HCT116 (cell line): ENCODE data around the gene RRP12. TPM values are rescaled to one million over a fixed set of nuclear protein-coding genes. Genes with fewer than 3 reads are reported as not detected.

Source experiments
- ATAC-seq: fragments of 200-7000 bp; cut with Tn5 transposase; 2 replicates; pipeline ENCODE4 v1.9.1; 2020; ENCODE audit warnings: mild to moderate bottlenecking, moderate library complexity
- BruUV-seq: library from RNA; stranded (reverse); fragments of 400-500 nt; replicated peaks from 2 replicates; lab custom pipeline; 2021; lab: Mats Ljungman, UMichigan
- CTCF ChIA-PET: fragments of 300-600 bp; sonication (Branson Sonifier 250); formaldehyde crosslinking; loops from one replicate; lab custom pipeline; 2021; ENCODE audit warnings: antibody characterized with exemption; lab: Charles Lee
- POLR2A ChIA-PET: fragments of 300-600, 350-600 bp; sonication (Branson Sonifier 250); formaldehyde crosslinking; loops from one replicate; lab custom pipeline; 2021; ENCODE audit warnings: antibody characterized with exemption; lab: Charles Lee
- RAD21 ChIA-PET, 2 experiments: fragments of 300-600 bp; sonication (Branson Sonifier 250); formaldehyde crosslinking; loops; one replicate each; lab custom pipeline; 2023; ENCODE audit warnings: low total read pairs in 2 of 2; ENCODE audit not compliant: uncharacterized antibody in 2 of 2, unreplicated experiment in 2 of 2, low non-redundant PET in 1 of 2; lab: Charles Lee
- DNase-seq: peaks from one replicate; pipeline ENCODE4 v3.0.0-alpha.2; 2010; ENCODE audit warnings: low read depth, low spot score
- H2AFZ ChIP-seq: fragments of 200-600 bp; shearing (Covaris generic), sonication (generic); 2 replicates; pipeline ENCODE4 v1.6.1; 2017; ENCODE audit warnings: low read depth, mixed run types, mixed read lengths, antibody characterized with exemption, low read length; ENCODE audit not compliant: poor library complexity, severe bottlenecking
- H3K27ac ChIP-seq: 2 replicates; pipeline ENCODE4 v1.5.1; 2012; ENCODE audit warnings: low read depth, low read length
- H3K27me3 ChIP-seq: fragments of 200-600 bp; sonication (generic); 2 replicates; pipeline ENCODE4 v1.6.1; 2016; ENCODE audit warnings: mixed run types, low read length, mixed read lengths; ENCODE audit not compliant: insufficient read depth
- H3K36me3 ChIP-seq, 2 experiments: fragments of 200-500 bp in 1 of 2; fragments of 200-600 bp in 1 of 2; sonication (Bioruptor generic) in 1 of 2; sonication (generic) in 1 of 2; 2 replicates each; pipeline versions ENCODE4 v1.5.1 to v1.6.1; 2014 to 2016; ENCODE audit warnings: low read length in 2 of 2, inconsistent platforms in 1 of 2, mixed read lengths in 1 of 2, mixed run types in 1 of 2; ENCODE audit not compliant: insufficient read depth in 2 of 2, control insufficient read depth in 1 of 2
- H3K4me1 ChIP-seq, 2 experiments: fragments of 200-600 bp in 1 of 2; sonication (generic) in 1 of 2; 2 replicates each; pipeline versions ENCODE4 v1.5.1 to v1.6.1; 2012 to 2017; ENCODE audit warnings: low read length in 2 of 2, inconsistent platforms in 1 of 2, mild to moderate bottlenecking in 1 of 2, mixed read lengths in 1 of 2, mixed run types in 1 of 2, moderate library complexity in 1 of 2; ENCODE audit not compliant: insufficient read depth in 2 of 2, control insufficient read depth in 1 of 2
- H3K4me2 ChIP-seq: fragments of 200-600 bp; sonication (generic); 2 replicates; pipeline ENCODE4 v1.6.1; 2017; ENCODE audit warnings: mixed run types, low read length, mixed read lengths
- H3K4me3 ChIP-seq, 2 experiments: fragments of 200-600 bp in 1 of 2; sonication (generic) in 1 of 2; replicated peaks in 1 of 2; 2 replicates each; pipeline ENCODE4 v1.5.1; 2011 to 2016; ENCODE audit warnings: low read length in 2 of 2, control low read depth in 1 of 2, low read depth in 1 of 2, mild to moderate bottlenecking in 1 of 2, mixed read lengths in 1 of 2, mixed run types in 1 of 2
- H3K79me2 ChIP-seq: fragments of 200-600 bp; sonication (generic); 2 replicates; pipeline ENCODE4 v1.6.1; 2017; ENCODE audit warnings: mild to moderate bottlenecking, mixed run types, low read length, moderate library complexity, mixed read lengths; ENCODE audit not compliant: insufficient read depth
- H3K9ac ChIP-seq: fragments of 200-600 bp; sonication (generic); 2 replicates; pipeline ENCODE4 v1.6.1; 2016; ENCODE audit warnings: low read length, mixed read lengths
- H3K9me2 ChIP-seq: fragments of 200-600 bp; sonication (generic), shearing (Covaris generic); 2 replicates; pipeline ENCODE4 v1.6.1; 2017; ENCODE audit warnings: mixed run types, mild to moderate bottlenecking, moderate library complexity; ENCODE audit not compliant: insufficient read depth
- H3K9me3 ChIP-seq, 2 experiments: fragments of 200-500 bp in 1 of 2; fragments of 200-600 bp in 1 of 2; sonication (Bioruptor generic) in 1 of 2; sonication (generic) in 1 of 2; 2 replicates each; pipeline ENCODE4 v1.6.1; 2014 to 2017; ENCODE audit warnings: low read length in 2 of 2, mixed read lengths in 2 of 2, inconsistent platforms in 1 of 2, low read depth in 1 of 2, mild to moderate bottlenecking in 1 of 2, mixed run types in 1 of 2, moderate library complexity in 1 of 2; ENCODE audit not compliant: control insufficient read depth in 1 of 2, insufficient read depth in 1 of 2
- H4K20me1 ChIP-seq: fragments of 200-600 bp; sonication (generic), shearing (Covaris generic); 2 replicates; pipeline ENCODE4 v1.6.1; 2017; ENCODE audit warnings: mixed run types, mild to moderate bottlenecking, moderate library complexity; ENCODE audit not compliant: insufficient read depth
- EGR1 ChIP-seq: IDR thresholded peaks from 2 replicates; pipeline ENCODE4 v1.6.1; 2012; ENCODE audit warnings: low read depth
- EZH2 ChIP-seq: fragments of 200-600 bp; sonication (generic); IDR thresholded peaks from 2 replicates; pipeline ENCODE4 v1.6.1; 2017; ENCODE audit warnings: antibody characterized with exemption, mixed run types
- EZH2phosphoT487 ChIP-seq: fragments of 200-600 bp; IDR thresholded peaks from 2 replicates; pipeline ENCODE4 v1.6.1; 2018; ENCODE audit warnings: antibody characterized with exemption, borderline replicate concordance
- FOSL1 ChIP-seq: IDR thresholded peaks from 2 replicates; pipeline ENCODE4 v1.6.1; 2012; ENCODE audit warnings: low read depth
- MAX ChIP-seq: IDR thresholded peaks from 2 replicates; pipeline ENCODE4 v1.6.1; 2012
- SIN3A ChIP-seq: IDR thresholded peaks from 2 replicates; pipeline ENCODE4 v1.6.1; 2012; ENCODE audit warnings: low read depth
- SP1 ChIP-seq: IDR thresholded peaks from 2 replicates; pipeline ENCODE4 v1.6.1; 2012; ENCODE audit warnings: low read depth
- ZFX ChIP-seq: fragments of 450-650 bp; IDR thresholded peaks from 2 replicates; pipeline ENCODE4 v1.6.1; 2017
- ZNF274 ChIP-seq: fragments of 200-500 bp; sonication (Bioruptor generic); IDR thresholded peaks from 2 replicates; pipeline ENCODE4 v1.6.1; 2014; ENCODE audit warnings: mild to moderate bottlenecking, low read depth, low read length, inconsistent platforms
- intact Hi-C: fragments of 100-400 bp; cut with micrococcal nuclease; formaldehyde crosslinking; loops from 2 replicates; pipeline ENCODE4 v1.10.0; 2022
- total RNA-seq: library from RNA; stranded (reverse); gene quantifications from one replicate; pipeline ENCODE4 v1.2.1, GENCODE V29; 2021; ENCODE audit not compliant: unreplicated experiment
- TF ChIP-seq, protein P1 (sequence below): IDR thresholded peaks from 2 replicates; pipeline ENCODE4 v1.6.1; 2012

RRP12 gene
- total RNA-seq, 1 experiment from 2014 or later, result 67.0 TPM

DNA sequence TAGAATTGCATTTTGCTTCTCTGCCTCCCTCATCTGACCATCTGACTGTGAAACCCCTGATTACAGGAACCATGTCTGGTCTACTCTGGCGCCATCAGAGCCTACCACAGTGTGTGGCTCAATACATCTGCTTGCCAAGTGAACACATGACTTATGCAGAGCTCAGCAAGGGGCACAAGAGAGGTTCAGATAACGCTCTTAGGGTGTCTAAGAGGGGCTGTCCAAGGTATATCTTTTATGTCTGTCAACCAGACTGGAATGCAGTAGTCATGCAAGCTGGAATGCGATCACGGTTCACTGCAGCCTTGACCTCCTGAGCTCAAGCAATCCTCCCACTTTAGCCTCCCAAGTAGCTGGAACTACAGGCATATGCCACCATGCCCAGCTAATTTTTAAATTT, 10.3 kb upstream of the RRP12 start:
- ChIA-PET RAD21 (no interaction called here), CTCF (interaction anchor here (1.2 kb wide), 1 partner anchor 10 kb away, joined by 4 read pairs; the partner anchor contains the start of gene RRP12), POLR2A (interaction anchor here (1.1 kb wide), 1 partner anchor 11 kb away, joined by 3 read pairs; the partner anchor contains the start of gene RRP12)
- Histone ChIP-seq H3K27me3 (no peaks in the 10 kb centered on the region), H3K9me3 (no peaks in the 10 kb centered on the region), H3K27ac (no peak overlapping the region), H3K9me2 (no peaks in the 10 kb centered on the region), H4K20me1 (no peaks in the 10 kb centered on the region), H3K4me3 (no peak overlapping the region), H2AFZ (no peak overlapping the region), H3K4me1 (peaks cover 10 to 69% of the 10 kb centered on the region in 2 experiments; a peak in 3 of 4 replicates), H3K9ac (no peak overlapping the region), H3K36me3 (no peaks in the 10 kb centered on the region), H3K79me2 (no peaks in the 10 kb centered on the region), H3K4me2 (peak overlapping the region; percentile 53)
- ATAC-seq, result no peak
- BruUV-seq, result no TSS peak
- TF ChIP-seq MAX, result no peak
- TF ChIP-seq, protein P1, sequence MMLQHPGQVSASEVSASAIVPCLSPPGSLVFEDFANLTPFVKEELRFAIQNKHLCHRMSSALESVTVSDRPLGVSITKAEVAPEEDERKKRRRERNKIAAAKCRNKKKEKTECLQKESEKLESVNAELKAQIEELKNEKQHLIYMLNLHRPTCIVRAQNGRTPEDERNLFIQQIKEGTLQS, result no peak
- TF ChIP-seq ZNF274, result no peak
- no peak for TF ChIP-seq EGR1
- no peak for TF ChIP-seq SIN3A
- no peak for TF ChIP-seq EZH2phosphoT487
- no peak for TF ChIP-seq FOSL1
- no peak for TF ChIP-seq EZH2
- no peak for TF ChIP-seq ZFX
- no peak for DNase-seq
- intact Hi-C loops, result no loop called here

DNA sequence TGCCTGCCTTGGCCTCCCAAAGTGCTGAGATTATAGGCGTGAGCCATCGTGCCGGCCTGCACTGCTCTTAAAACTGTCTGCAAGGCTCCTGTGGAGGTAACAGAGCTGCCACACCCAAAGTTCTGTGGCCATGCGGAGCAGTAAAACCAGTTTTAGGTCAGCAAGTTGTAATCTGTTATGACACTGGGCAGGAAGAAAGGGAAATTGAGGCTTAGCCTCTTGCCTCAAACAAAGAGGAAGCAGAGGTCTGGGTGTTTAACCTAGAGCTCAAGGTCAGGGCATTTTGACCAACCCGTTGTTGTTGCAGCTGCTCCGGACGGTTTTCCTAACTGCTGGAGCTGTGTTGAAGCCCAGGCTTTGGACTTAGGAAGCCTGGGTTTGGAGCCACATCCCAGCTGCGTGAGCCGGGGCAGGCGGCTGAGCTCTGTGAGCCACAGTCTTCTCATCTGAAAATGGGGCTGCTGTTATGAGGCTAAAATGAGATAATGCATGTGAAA, 7.4 kb upstream of the RRP12 start:
- Histone ChIP-seq H2AFZ (no peak overlapping the region), H3K4me1 (peaks cover 8 to 55% of the 10 kb centered on the region in 2 experiments; a peak in 3 of 4 replicates), H3K27ac (no peak overlapping the region), H3K9me3 (no peaks in the 10 kb centered on the region), H3K4me3 (no peak overlapping the region), H3K9ac (peak overlapping the region; percentile 27; the same call in 1 of the 2 replicates), H3K27me3 (no peaks in the 10 kb centered on the region), H4K20me1 (no peaks in the 10 kb centered on the region), H3K4me2 (peak overlapping the region; percentile 83), H3K9me2 (no peaks in the 10 kb centered on the region), H3K36me3 (no peaks in the 10 kb centered on the region), H3K79me2 (no peaks in the 10 kb centered on the region)
- TF ChIP-seq EZH2 (no peak), SP1 (peak; percentile 51; the same call in 1 of the 2 replicates), MAX (peak; percentile 42; the same call in 1 of the 2 replicates)
- POLR2A ChIA-PET, result interaction anchor here (0.6 kb wide), 1 partner anchor 10 kb away, joined by 3 read pairs; no protein-coding TSS in a partner anchor
- intact Hi-C loops, result no loop called here
- RAD21 ChIA-PET, result no interaction called here
- BruUV-seq, result no TSS peak
- no peak for DNase-seq
- no peak for ATAC-seq
- CTCF ChIA-PET, result interaction anchor here (1.6 kb wide), 1 partner anchor 204 kb away, joined by 4 read pairs; no protein-coding TSS in a partner anchor
